ENCODE results near the gene PRSS16. TPM values are rescaled to one million over a fixed set of nuclear protein-coding genes. Genes with fewer than 3 reads are reported as not detected.

The PRSS16 gene
- total RNA-seq, 4 donors from 2014 or later: 12.8 to 32.0 (median 21.6) TPM

- intact Hi-C loops (cut with DNase I): no loop called here
- H3K27me3 ChIP-seq: peaks cover 38% of the 10 kb centered on the region
- no peak for DNase-seq
- no peaks in the 10 kb centered on the region for H3K36me3 ChIP-seq
- TF ChIP-seq CTCF (IDR thresholded peaks at IDR 0.05) (no peak), POLR2A (IDR thresholded peaks at IDR 0.05) (no peak)
- no peaks in the 10 kb centered on the region for H3K9me3 ChIP-seq
- H3K4me1 ChIP-seq: no peaks in the 10 kb centered on the region
- H3K27ac ChIP-seq: no peak overlapping the region
- WGBS, 2 donors: 22 to 24% methylated on average over 22 of the region's 22 CpGs
- H3K4me3 ChIP-seq (replicated peaks in 1 of 3): no peak overlapping the region
Measured at GRCh38 chr6:27297857-27298730, 50.6 kb downstream of the PRSS16 start.

- H3K27ac ChIP-seq: no peak overlapping the region
- peaks cover 12% of the 10 kb centered on the region for H3K27me3 ChIP-seq
- no peak for TF ChIP-seq POLR2A (IDR thresholded peaks at IDR 0.05)
- no peaks in the 10 kb centered on the region for H3K36me3 ChIP-seq
- no peaks in the 10 kb centered on the region for H3K9me3 ChIP-seq
- WGBS, 2 donors: 32 to 41% methylated on average over 16 of the region's 16 CpGs
- no peak overlapping the region for H3K4me3 ChIP-seq (replicated peaks in 1 of 3)
- no peak for DNase-seq
- intact Hi-C loops (cut with DNase I): no loop called here
- no peaks in the 10 kb centered on the region for H3K4me1 ChIP-seq
Measured at GRCh38 chr6:27303613-27304272, 56.2 kb downstream of the PRSS16 start.

Other genes starting within 250 kb of the PRSS16 start
- gene POM121L2, start 64.6 kb downstream of the PRSS16 start, total RNA-seq: not detected
- 10 to 100 TPM in 1 of 4 donors, 1 to 10 TPM in 3; 5.7 to 11.0 (median 6.8) TPM for gene ZNF391, start 141.1 kb downstream of the PRSS16 start, total RNA-seq
- 10 to 100 TPM in 3 of 4 donors, 1 to 10 TPM in 1; 7.6 to 12.1 (median 10.9) TPM for gene ZNF184, start 225.4 kb downstream of the PRSS16 start, total RNA-seq

All from thyroid gland (tissue), 4 donors.